Tibial nerve (tissue), 4 donors: ENCODE results near the gene OR11A1. TPM values are rescaled to one million over a fixed set of nuclear protein-coding genes. Genes with fewer than 3 reads are reported as not detected.

Experiments
- DNase-seq, 2 donors: peaks; one replicate each; pipeline ENCODE4 v3.0.0-alpha.2; 2019; ENCODE audit warnings: low spot score in 2 of 2
- H3K27ac ChIP-seq, 4 donors: fragments of 200-600 bp; sonication (generic) in 3 of 4; one replicate each; pipeline ENCODE4 v1.5.1; 2017 to 2019; ENCODE audit warnings: mild to moderate bottlenecking in 1 of 4
- H3K27me3 ChIP-seq, 2 donors: fragments of 200-600 bp; sonication (generic) in 1 of 2; one replicate each; pipeline versions ENCODE4 v1.5.1 to v1.6.0; 2017 to 2019
- H3K36me3 ChIP-seq, 3 donors: fragments of 200-600 bp; sonication (generic); one replicate each; pipeline ENCODE4 v1.5.1; 2018 to 2019
- H3K4me1 ChIP-seq, 4 donors: fragments of 200-600 bp; sonication (generic) in 3 of 4; one replicate each; pipeline ENCODE4 v1.5.1; 2017 to 2019
- H3K4me3 ChIP-seq, 4 donors: fragments of 200-600 bp; sonication (generic) in 3 of 4; one replicate each; pipeline ENCODE4 v1.5.1; 2017 to 2019; ENCODE audit warnings: mild to moderate bottlenecking in 1 of 4, moderate library complexity in 1 of 4
- H3K9me3 ChIP-seq, 4 donors: fragments of 200-600 bp; sonication (generic) in 3 of 4; one replicate each; pipeline ENCODE4 v1.5.1; 2017 to 2019
- EP300 ChIP-seq, 2 donors: sonication (generic); formaldehyde crosslinking; IDR thresholded peaks; one replicate each; pipeline ENCODE4 v1.6.1; 2017; ENCODE audit warnings: antibody characterized with exemption in 2 of 2, mild to moderate bottlenecking in 1 of 2
- POLR2A ChIP-seq, 2 donors: fragments of 450-650 bp; IDR thresholded peaks; one replicate each; pipeline ENCODE4 v1.6.1; 2017; ENCODE audit warnings: antibody characterized with exemption in 2 of 2, mild to moderate bottlenecking in 2 of 2, moderate library complexity in 2 of 2
- WGBS, 2 donors: methylation state at CpG; one replicate each; pipeline ENCODE4 v1.1.5; 2018; 5-methylcytosine and 5-hydroxymethylcytosine counted together
- total RNA-seq, 4 donors: library from RNA; depleted of rRNA; stranded (reverse); fragments of >200 nt; gene quantifications; one replicate each; pipeline ENCODE4 v1.1.0, GENCODE V29; 2016
- TF ChIP-seq, protein P1 (sequence below), 5 experiments: fragments of 200-600 bp in 3 of 5; fragments of 450-650 bp in 2 of 5; sonication (generic) in 3 of 5; IDR thresholded peaks; one replicate each; pipeline ENCODE4 v1.5.1; 2016 to 2019; ENCODE audit warnings: antibody characterized with exemption in 5 of 5, mild to moderate bottlenecking in 3 of 5, moderate library complexity in 2 of 5

The OR11A1 gene
- total RNA-seq, 4 donors from 2014 or later, result not detected

DNA sequence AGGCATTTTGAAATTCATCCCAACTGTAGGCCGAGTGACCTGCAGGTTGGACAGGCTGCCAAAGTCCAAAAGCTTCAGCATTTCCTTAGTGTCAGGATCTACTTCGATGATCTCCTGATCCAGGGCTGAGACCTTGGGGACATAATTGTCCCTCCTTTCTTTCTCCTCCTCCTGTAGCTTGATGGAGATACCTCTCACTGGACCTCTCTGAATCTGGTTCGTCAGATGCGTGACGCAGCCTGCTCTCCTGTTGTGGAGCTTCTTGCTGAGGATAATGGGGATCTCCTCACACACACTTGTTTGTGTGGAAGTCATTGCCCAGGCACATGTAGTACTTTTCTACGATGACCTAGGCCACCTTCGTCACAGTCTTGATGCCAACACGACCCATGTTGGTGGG lies 32.4 kb upstream of the OR11A1 start:
- 91 to 96% methylated on average over 8 of the region's 8 CpGs for WGBS, 2 donors
- Histone ChIP-seq H3K4me3 (no peak overlapping the region), H3K27ac (no peak overlapping the region), H3K27me3 (no peaks in the 10 kb centered on the region), H3K36me3 (no peaks in the 10 kb centered on the region), H3K4me1 (no peaks in the 10 kb centered on the region), H3K9me3 (no peaks in the 10 kb centered on the region)
- no peak for DNase-seq
- TF ChIP-seq, protein P1, sequence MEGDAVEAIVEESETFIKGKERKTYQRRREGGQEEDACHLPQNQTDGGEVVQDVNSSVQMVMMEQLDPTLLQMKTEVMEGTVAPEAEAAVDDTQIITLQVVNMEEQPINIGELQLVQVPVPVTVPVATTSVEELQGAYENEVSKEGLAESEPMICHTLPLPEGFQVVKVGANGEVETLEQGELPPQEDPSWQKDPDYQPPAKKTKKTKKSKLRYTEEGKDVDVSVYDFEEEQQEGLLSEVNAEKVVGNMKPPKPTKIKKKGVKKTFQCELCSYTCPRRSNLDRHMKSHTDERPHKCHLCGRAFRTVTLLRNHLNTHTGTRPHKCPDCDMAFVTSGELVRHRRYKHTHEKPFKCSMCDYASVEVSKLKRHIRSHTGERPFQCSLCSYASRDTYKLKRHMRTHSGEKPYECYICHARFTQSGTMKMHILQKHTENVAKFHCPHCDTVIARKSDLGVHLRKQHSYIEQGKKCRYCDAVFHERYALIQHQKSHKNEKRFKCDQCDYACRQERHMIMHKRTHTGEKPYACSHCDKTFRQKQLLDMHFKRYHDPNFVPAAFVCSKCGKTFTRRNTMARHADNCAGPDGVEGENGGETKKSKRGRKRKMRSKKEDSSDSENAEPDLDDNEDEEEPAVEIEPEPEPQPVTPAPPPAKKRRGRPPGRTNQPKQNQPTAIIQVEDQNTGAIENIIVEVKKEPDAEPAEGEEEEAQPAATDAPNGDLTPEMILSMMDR (IDR thresholded peaks at IDR 0.05), result no peak
- TF ChIP-seq POLR2A (IDR thresholded peaks at IDR 0.05) (no peak), EP300 (IDR thresholded peaks at IDR 0.05) (no peak)

DNA sequence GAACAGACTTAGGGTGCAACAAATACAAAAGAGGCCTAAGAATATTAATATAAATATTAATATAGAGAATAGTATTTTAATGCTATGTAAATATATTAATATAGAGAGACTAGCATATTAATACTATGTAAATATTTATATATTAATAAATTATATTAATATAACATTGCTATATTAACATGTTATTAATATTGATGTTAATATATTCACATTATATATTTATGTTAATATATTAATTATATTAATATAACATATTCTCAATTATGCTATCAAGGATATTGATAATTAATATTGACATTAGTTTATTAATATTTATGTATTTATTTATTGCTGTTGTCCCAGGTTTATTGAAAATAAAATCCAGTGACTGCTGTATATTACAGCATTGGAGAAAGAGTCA lies 32.0 kb upstream of the OR11A1 start:
- H3K4me1 ChIP-seq, result no peaks in the 10 kb centered on the region
- H3K9me3 ChIP-seq, result no peaks in the 10 kb centered on the region
- no peaks in the 10 kb centered on the region for H3K36me3 ChIP-seq
- TF ChIP-seq, protein P1 (IDR thresholded peaks at IDR 0.05), result no peak
- H3K27ac ChIP-seq, result no peak overlapping the region
- DNase-seq, result no peak
- H3K4me3 ChIP-seq, result no peak overlapping the region
- no peaks in the 10 kb centered on the region for H3K27me3 ChIP-seq

DNA sequence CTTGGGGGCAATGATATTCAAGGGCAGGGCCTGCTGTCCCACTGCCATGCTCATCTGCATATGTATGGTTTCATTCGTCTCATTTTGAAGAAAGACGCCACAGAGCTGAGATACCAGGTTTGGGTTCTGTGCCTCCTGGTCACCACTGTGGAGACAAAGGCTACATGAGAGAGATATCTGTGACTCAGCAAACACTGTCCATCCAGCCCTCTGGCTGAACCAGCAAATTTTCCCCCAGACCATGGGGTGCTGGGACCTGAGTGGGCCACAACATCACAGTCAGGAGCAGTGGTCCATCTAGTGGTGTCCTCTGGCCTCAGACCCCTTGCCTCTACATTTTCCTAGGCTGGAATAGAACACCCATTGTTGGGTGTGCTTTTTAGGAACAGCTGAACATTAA lies 30.8 kb upstream of the OR11A1 start, which contains the start of gene MAS1L:
Gene MAS1L, minus strand, starts transcription at position 297 of the 400 bp plus-strand sequence. Its CDS starts 54 bp downstream, at position 243.
- no peaks in the 10 kb centered on the region for H3K36me3 ChIP-seq
- no peak within 1 kb of the TSS for H3K4me3 ChIP-seq
- TF ChIP-seq, protein P1 (IDR thresholded peaks at IDR 0.05), result no peak
- TF ChIP-seq POLR2A (IDR thresholded peaks at IDR 0.05) (no peak), EP300 (IDR thresholded peaks at IDR 0.05) (no peak)
- H3K27ac ChIP-seq, result no peak within 1 kb of the TSS
- no peaks in the 10 kb centered on the region for H3K27me3 ChIP-seq
- H3K9me3 ChIP-seq, result peaks cover 0 to under 1% (median 0%) of the 10 kb centered on the region in 4 donors
- no peaks in the 10 kb centered on the region for H3K4me1 ChIP-seq
- 69 to 76% methylated on average over 2 of the region's 2 CpGs for WGBS, 2 donors
- DNase-seq, result no peak

DNA sequence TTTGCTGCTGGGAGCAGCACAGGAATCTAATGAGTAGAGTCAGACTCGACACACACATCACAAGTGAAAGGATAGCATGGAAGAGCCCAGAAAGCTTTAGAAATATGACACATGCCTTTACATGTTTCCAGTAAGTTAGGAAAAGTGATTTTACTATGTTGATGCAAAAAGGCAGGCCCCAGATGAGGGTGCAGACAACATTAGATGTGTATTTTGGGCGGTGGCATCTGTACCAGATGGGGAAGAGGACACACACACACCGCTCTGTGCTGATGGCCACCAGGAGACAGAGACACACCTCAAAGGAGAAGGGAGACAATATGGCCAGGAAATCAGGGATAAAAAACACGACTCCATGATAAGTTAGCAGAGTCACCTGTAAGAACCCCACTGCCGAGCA lies 30.3 kb upstream of the OR11A1 start:
- H3K4me1 ChIP-seq, result no peaks in the 10 kb centered on the region
- H3K36me3 ChIP-seq, result no peaks in the 10 kb centered on the region
- WGBS, 2 donors, result 79 to 85% methylated on average over 5 of the region's 5 CpGs
- no peak overlapping the region for H3K4me3 ChIP-seq
- TF ChIP-seq POLR2A (IDR thresholded peaks at IDR 0.05), result no peak
- TF ChIP-seq EP300 (IDR thresholded peaks at IDR 0.05), result no peak
- TF ChIP-seq, protein P1 (IDR thresholded peaks at IDR 0.05), result no peak
- no peaks in the 10 kb centered on the region for H3K27me3 ChIP-seq
- DNase-seq, result no peak
- no peak overlapping the region for H3K27ac ChIP-seq
- peaks cover 0 to 5% (median 0%) of the 10 kb centered on the region in 4 donors for H3K9me3 ChIP-seq

DNA sequence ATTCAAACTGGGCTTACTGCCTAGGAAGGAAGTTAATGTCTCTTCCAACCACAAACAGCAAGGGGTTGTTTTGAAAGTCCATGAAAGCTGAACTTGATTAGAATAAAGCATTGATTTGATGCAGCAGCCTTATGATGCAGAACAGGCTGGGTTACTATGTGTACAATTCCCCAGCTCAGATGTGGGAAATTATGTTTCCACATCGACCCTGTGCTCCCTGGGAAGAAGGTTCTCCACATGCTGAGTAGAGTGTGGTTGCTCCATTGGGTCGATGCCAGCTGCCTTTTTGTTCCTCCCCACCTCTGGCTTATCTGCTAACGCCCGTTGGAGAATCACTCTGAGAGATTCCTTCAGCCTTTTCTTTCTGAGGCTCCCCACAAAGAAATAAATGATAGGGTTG lies 29.7 kb upstream of the OR11A1 start:
- Histone ChIP-seq H3K36me3 (no peaks in the 10 kb centered on the region), H3K4me3 (no peak overlapping the region), H3K27me3 (no peaks in the 10 kb centered on the region), H3K27ac (no peak overlapping the region), H3K9me3 (peaks cover 0 to 7% (median 0%) of the 10 kb centered on the region in 4 donors), H3K4me1 (no peaks in the 10 kb centered on the region)
- 71 to 73% methylated on average over 4 of the region's 4 CpGs for WGBS, 2 donors
- TF ChIP-seq POLR2A (IDR thresholded peaks at IDR 0.05) (no peak), EP300 (IDR thresholded peaks at IDR 0.05) (no peak)
- TF ChIP-seq, protein P1 (IDR thresholded peaks at IDR 0.05), result no peak
- DNase-seq, result no peak
